Measurements from ENCODE around the gene TMEM31.

TMEM31 gene

DNA sequence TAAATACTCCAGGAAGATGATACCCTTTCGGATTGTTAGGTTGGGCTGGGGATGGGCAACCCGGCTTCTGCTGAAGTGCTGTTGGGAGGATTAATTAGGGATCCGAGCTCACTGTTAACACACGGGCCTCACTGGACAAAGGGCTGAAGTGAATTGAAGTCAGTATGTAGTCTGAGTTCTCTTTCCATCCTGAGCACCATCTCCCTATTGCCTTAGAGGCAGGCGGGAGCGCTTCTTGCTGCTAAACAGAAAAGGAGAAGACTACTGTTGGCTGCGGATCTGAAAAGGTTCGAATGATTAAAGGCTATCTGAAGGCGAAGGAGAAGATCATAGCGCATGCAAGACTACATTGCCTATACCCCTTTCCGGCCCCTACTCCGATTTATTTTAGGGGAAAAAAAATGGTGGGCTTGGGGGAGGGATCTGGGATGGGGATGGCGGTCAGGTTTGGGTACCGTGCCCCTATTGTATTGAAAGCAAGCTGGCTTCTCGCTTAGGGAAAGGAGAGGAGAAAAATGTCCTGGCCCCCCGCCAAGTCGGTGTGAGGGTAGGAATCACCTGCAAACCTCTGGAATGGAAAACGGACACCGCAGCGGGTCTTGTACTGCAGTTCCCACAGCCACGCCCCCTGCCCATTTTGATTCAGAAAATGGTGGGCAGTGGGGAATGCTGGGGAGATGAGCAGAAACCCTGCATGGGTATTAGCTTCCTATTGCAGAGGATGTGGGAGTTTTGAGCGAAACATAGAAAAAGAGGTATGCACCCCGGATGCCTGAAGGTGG, 46.5 kb upstream of the TMEM31 start (continued):
- TF ChIP-seq, protein P1, sequence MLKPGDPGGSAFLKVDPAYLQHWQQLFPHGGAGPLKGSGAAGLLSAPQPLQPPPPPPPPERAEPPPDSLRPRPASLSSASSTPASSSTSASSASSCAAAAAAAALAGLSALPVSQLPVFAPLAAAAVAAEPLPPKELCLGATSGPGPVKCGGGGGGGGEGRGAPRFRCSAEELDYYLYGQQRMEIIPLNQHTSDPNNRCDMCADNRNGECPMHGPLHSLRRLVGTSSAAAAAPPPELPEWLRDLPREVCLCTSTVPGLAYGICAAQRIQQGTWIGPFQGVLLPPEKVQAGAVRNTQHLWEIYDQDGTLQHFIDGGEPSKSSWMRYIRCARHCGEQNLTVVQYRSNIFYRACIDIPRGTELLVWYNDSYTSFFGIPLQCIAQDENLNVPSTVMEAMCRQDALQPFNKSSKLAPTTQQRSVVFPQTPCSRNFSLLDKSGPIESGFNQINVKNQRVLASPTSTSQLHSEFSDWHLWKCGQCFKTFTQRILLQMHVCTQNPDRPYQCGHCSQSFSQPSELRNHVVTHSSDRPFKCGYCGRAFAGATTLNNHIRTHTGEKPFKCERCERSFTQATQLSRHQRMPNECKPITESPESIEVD (tag by site-specific recombination; IDR thresholded peaks at IDR 0.05) = no peak
- no peak for TF ChIP-seq ZNF391 (tag by site-specific recombination; IDR thresholded peaks at IDR 0.05; ENCODE audit: borderline replicate concordance, low read depth)
- TF ChIP-seq, protein P2, sequence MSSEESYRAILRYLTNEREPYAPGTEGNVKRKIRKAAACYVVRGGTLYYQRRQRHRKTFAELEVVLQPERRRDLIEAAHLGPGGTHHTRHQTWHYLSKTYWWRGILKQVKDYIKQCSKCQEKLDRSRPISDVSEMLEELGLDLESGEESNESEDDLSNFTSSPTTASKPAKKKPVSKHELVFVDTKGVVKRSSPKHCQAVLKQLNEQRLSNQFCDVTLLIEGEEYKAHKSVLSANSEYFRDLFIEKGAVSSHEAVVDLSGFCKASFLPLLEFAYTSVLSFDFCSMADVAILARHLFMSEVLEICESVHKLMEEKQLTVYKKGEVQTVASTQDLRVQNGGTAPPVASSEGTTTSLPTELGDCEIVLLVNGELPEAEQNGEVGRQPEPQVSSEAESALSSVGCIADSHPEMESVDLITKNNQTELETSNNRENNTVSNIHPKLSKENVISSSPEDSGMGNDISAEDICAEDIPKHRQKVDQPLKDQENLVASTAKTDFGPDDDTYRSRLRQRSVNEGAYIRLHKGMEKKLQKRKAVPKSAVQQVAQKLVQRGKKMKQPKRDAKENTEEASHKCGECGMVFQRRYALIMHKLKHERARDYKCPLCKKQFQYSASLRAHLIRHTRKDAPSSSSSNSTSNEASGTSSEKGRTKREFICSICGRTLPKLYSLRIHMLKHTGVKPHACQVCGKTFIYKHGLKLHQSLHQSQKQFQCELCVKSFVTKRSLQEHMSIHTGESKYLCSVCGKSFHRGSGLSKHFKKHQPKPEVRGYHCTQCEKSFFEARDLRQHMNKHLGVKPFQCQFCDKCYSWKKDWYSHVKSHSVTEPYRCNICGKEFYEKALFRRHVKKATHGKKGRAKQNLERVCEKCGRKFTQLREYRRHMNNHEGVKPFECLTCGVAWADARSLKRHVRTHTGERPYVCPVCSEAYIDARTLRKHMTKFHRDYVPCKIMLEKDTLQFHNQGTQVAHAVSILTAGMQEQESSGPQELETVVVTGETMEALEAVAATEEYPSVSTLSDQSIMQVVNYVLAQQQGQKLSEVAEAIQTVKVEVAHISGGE (tag by site-specific recombination; conservative IDR thresholded peaks at IDR 0.05; ENCODE audit: low read depth) = no peak
- no peak for TF ChIP-seq ZBTB20 (tag by site-specific recombination; IDR thresholded peaks at IDR 0.05)

DNA sequence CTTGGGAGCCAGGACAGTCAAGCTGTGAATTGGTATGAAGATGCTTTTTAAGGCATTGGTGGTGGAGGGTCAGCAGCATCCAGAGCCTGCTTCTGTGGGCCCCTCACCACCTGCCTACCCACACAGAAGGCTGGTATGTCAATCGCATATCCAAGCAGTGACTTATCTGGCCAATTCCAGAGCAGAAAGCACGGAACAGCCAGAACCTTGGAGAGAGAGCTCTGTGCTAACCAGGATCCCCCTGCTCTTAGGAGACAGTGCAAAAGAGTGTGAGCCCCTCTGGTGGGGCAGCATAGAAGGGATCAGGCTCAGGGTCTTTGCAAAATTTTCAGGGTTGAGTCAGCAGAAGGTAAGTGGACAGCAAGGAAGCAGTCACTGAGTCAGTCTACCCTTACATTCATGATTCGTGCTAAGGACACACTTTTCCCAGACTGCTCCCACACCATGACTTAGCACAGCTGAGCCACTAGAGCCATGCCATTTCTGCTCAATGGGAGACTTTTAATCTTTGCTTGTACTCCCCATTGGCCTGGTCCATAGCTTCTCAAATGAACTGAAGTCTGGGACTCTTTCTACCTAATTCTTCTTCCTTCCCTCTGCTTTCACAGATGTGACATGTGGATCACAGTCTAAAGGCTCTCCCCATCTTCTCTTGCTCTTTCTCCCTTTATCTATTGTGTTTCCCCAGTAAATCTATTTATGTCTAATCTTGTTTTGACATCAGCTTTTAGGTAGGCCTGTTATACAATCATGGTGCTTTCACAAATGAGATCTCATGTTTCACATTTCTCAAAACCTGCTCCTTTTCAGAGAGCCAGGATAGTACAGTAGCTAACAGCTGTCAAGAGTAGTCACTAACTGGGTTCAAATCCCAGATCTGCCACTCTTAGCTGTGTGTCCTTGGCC, 44.3 kb upstream of the TMEM31 start:
- TF ChIP-seq ZNF175 (tag by site-specific recombination; IDR thresholded peaks at IDR 0.05) = no peak
- no peak for TF ChIP-seq ZNF561 (tag by site-specific recombination; IDR thresholded peaks at IDR 0.05; ENCODE audit: borderline replicate concordance)
- no peak for TF ChIP-seq ZNF404 (tag by site-specific recombination; IDR thresholded peaks at IDR 0.05)
- no peak for TF ChIP-seq ZNF2 (tag by site-specific recombination; IDR thresholded peaks at IDR 0.05)
- TF ChIP-seq ZNF184 (tag by site-specific recombination; IDR thresholded peaks at IDR 0.05) = no peak
- TF ChIP-seq ZNF707 (tag by site-specific recombination; IDR thresholded peaks at IDR 0.05) = no peak
- TF ChIP-seq OSR2 (tag by site-specific recombination; IDR thresholded peaks at IDR 0.05) = no peak
- TF ChIP-seq, protein P3, sequence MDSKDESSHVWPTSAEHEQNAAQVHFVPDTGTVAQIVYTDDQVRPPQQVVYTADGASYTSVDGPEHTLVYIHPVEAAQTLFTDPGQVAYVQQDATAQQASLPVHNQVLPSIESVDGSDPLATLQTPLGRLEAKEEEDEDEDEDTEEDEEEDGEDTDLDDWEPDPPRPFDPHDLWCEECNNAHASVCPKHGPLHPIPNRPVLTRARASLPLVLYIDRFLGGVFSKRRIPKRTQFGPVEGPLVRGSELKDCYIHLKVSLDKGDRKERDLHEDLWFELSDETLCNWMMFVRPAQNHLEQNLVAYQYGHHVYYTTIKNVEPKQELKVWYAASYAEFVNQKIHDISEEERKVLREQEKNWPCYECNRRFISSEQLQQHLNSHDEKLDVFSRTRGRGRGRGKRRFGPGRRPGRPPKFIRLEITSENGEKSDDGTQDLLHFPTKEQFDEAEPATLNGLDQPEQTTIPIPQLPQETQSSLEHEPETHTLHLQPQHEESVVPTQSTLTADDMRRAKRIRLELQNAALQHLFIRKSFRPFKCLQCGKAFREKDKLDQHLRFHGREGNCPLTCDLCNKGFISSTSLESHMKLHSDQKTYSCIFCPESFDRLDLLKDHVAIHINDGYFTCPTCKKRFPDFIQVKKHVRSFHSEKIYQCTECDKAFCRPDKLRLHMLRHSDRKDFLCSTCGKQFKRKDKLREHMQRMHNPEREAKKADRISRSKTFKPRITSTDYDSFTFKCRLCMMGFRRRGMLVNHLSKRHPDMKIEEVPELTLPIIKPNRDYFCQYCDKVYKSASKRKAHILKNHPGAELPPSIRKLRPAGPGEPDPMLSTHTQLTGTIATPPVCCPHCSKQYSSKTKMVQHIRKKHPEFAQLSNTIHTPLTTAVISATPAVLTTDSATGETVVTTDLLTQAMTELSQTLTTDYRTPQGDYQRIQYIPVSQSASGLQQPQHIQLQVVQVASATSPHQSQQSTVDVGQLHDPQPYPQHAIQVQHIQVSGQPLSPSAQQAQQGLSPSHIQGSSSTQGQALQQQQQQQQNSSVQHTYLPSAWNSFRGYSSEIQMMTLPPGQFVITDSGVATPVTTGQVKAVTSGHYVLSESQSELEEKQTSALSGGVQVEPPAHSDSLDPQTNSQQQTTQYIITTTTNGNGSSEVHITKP (tag by site-specific recombination; IDR thresholded peaks at IDR 0.05) = no peak
- TF ChIP-seq, protein P4, sequence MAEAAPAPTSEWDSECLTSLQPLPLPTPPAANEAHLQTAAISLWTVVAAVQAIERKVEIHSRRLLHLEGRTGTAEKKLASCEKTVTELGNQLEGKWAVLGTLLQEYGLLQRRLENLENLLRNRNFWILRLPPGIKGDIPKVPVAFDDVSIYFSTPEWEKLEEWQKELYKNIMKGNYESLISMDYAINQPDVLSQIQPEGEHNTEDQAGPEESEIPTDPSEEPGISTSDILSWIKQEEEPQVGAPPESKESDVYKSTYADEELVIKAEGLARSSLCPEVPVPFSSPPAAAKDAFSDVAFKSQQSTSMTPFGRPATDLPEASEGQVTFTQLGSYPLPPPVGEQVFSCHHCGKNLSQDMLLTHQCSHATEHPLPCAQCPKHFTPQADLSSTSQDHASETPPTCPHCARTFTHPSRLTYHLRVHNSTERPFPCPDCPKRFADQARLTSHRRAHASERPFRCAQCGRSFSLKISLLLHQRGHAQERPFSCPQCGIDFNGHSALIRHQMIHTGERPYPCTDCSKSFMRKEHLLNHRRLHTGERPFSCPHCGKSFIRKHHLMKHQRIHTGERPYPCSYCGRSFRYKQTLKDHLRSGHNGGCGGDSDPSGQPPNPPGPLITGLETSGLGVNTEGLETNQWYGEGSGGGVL (tag by site-specific recombination; IDR thresholded peaks at IDR 0.05) = no peak
- no peak for TF ChIP-seq BCL11B (tag by site-specific recombination; IDR thresholded peaks at IDR 0.05; ENCODE audit: low read depth)
- no peak for TF ChIP-seq ZBTB21 (tag by site-specific recombination; IDR thresholded peaks at IDR 0.05)
- TF ChIP-seq EGR2 (tag by site-specific recombination; IDR thresholded peaks at IDR 0.05; ENCODE audit: low read depth) = no peak
- TF ChIP-seq YY2 (tag by site-specific recombination; IDR thresholded peaks at IDR 0.05) = no peak
- no peak for TF ChIP-seq GLI2 (tag by site-specific recombination; IDR thresholded peaks at IDR 0.05; ENCODE audit: borderline replicate concordance, low read depth)
- H3K36me3 ChIP-seq (ENCODE audit: control insufficient read depth in 2 of 2, insufficient read depth in 1 of 2, low read length in 2 of 2) = no peaks in the 10 kb centered on the region
- H3K9me3 ChIP-seq (ENCODE audit: control insufficient read depth, insufficient read depth, low read depth, low read length) = no peaks in the 10 kb centered on the region
- no peaks in the 10 kb centered on the region for H3K4me1 ChIP-seq (ENCODE audit: control insufficient read depth, insufficient read depth, low read length)
- ChIA-PET POLR2A (no interaction called here), CTCF (interaction anchor here (0.6 kb wide), 1 partner anchor 36 kb away, joined by 3 read pairs; no protein-coding TSS in a partner anchor)
- H3K27ac ChIP-seq (ENCODE audit: extremely low read depth, low read depth, low read length) = no peak overlapping the region
- H3K4me3 ChIP-seq (ENCODE audit: low read depth, low read length) = no peak overlapping the region

All from HEK293 (cell line).